GM21447 (cell line): ENCODE results near the gene PRDM16.

ENCODE experiments used
- ATAC-seq: cut with Tn5 transposase; IDR thresholded peaks from one replicate; pipeline ENCODE4 v1.9.1; 2021; ENCODE audit not compliant: unreplicated experiment

Gene PRDM16

DNA sequence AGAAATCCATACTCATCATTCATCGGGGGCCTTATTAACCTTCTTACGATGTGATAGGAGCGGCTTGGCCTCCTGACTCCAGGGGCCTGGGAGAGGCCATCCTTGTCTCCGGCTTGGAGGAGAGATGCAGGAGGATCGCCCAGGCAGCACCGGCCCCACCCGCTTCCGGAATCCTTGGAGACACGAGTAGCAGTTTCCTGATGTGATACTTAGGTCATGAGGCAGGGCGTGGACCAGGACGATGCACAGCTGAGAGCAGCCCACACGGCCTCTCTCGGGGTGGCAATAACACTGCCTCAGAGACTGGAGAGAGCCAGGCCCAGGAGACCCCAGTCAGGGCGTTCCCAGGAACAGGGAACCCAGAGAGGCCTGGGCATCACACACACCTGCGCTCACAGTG lies 221.9 kb downstream of the PRDM16 start:
- no peak for ATAC-seq

DNA sequence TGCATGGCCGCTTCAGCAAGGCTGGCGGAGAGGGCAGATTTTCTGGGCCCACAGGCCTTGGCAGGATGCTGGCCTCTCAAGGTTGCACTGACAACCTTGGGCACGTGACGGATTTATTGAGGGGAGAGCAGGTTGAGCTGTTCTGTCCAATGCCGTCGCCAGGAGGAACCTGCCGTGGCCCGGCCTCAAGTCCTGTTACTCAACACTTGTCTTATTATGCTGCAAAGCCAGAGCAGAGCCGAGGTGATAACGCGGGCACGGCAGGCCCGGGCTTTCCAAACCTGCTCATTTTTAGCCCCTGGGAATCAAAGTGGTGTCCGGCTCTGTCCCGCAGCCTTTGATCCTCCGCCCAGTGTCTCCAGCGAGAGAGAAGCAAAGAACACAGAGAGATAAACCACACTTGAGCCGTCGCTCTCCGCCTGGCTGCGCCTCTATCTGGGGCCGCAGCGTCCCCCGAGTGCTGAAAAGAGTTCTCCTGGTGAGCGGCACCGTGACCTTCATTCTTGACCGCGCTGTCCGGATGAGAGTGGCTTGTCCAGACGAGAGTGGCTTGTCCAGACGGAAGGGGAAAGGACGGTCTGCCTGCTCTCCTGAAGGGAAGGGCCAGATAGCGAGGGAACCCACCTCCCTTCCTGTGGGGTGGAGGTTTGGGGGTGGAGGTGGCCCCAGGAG lies 223.2 kb downstream of the PRDM16 start:
- no peak for ATAC-seq

DNA sequence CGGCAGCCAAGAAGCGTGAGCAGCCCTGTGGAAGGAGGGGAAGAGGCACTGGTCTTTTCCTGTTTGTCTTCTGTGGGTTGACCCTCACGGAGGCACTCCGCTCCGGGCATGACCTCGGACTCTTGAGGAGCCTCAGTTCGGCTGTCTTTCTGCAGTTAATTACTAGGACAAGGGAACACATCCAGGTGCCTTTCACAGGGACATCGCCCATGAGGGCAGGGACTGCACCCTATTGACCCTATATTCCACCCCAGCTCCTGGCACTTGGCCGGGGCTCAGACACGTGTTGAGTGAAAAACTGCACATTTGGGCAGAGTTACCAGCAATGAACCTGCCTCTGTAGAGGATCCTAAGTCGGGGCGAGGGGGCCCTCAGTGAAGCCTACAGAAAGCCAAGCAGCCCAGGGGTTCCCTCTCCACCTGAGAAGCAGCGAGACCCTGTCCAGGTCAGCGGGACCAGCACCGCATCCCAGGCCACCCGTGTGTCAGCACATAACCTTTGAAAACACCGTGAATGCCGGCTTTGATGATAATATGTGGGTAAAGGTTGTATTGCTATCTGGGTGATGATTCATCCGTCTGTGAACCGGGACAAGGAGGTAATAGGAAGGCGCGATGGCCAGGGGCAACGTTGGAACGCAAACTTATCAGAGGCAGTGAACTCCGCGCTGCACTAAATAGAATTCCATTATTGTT lies 224.0 kb downstream of the PRDM16 start:
- no peak for ATAC-seq

DNA sequence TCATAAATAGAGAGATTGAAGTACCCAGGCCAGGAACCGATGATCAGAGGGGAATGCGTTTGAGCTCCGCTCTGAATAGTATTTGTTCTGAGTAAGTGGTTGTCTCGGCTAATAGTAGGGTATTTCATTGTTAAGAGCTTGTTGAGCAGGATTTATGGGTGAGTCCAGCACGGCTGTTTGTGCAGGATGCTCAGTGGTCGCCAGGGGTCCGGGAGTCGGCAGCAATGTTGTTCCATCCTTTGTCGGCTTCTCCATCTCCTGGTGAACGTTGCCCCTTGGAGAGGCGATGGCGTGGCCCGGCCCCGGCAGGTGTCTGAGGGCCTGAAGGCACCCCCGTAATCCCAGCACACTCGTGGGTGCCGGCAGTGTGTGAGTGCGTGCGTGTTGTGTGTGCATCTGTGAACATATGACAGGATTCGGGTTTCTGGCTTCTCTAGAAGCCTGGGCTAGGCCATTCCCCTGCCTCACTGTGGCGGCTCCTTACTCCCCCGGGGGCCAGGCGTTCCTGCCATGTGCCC lies 224.6 kb downstream of the PRDM16 start:
- ATAC-seq, result no peak

DNA sequence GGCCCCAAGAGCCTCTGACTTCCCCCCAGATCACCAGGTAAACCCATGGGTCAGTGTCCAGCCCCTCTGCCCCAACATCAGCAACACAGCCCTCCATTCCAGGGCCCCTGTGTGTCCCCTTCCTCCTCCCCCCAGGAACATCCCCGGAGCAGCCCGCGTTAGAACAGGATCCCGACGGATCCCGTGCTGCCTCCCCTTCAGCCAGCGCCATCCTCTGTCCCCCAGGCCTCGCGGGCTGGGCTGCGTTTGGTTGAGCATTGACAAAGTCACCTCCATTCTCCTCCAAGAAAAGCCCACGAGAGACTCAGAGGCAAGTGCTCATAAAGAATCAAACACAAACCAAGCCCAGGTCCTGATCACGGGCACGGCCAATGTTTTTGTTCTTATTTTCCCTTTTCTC lies 225.4 kb downstream of the PRDM16 start:
- no peak for ATAC-seq

DNA sequence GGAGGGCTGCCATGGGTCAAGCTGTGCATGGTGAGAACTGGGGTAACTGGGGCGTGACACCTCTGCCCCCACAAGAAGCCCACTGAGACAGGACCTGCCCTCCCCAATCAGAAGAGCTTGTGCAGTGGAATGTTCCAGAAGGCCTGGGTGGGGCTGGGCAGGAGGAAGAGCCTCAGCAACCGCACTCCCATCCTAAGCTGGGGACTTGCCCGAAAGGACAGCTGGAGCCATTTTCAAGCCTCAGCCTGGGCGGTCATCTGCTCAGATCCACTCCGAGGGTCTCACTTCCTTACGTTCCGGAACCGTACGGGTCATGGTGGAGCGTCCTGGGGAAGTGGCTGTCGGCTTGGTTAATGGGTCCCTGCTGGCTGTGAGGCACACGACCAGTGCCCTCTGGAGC lies 226.8 kb downstream of the PRDM16 start:
- ATAC-seq, result no peak

DNA sequence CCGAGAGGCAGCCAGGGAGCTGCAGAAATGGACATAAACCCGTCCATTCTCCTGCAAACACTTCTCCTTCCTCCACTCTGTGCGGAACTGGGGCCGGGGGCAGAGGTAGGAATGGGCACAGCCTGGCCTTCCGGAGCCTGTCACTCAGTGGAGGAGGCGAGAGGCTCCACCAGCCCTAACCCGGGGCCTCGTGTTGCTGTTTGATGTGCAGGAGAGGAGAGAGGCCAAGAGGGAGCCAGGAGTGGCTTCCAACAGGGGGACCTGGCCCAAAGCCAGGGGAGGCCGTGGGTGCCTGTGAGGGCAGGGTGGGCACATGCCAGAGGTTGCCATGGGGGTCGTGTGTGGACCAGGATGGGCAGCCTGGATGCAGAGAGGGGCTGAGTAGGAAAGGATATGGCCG lies 227.3 kb downstream of the PRDM16 start:
- no peak for ATAC-seq

DNA sequence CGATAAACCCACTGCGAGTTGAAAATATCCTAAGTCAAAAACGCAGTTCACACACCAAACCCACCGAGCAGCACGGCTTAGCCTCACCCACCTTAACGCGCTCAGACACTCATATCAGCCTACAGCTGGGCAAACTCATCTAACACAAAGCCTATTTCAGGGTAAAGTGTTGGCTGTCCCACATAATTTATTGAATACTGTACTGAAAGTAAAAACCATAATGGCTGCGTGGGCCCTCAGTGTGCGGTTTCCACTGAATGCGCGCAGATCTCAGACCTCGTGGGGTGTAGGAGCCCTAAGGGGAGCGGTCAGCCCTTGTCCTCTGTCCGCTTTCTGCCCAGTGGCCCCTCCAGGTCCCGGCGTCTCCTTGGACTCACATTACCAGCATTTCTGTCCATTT lies 227.8 kb downstream of the PRDM16 start:
- no peak for ATAC-seq

DNA sequence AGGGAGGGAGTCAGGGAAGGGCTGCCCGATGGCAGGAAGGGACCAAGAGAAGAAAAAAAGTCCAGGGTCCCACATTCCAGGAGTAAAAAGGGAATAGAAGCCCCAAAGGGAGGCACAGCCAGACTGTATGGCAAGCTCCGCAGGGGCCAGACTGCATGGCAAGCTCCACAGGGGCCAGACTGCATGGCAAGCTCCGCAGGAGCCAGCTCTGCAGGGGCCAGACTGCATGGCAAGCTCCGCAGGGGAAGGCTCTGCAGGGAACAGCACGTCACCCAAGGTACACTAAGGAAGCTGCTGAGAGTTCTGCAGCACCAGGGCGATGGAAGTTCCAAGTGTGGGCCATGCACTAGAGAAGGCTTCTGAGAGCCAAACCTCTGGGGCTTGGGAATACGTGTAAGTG lies 228.8 kb downstream of the PRDM16 start:
- no peak for ATAC-seq

DNA sequence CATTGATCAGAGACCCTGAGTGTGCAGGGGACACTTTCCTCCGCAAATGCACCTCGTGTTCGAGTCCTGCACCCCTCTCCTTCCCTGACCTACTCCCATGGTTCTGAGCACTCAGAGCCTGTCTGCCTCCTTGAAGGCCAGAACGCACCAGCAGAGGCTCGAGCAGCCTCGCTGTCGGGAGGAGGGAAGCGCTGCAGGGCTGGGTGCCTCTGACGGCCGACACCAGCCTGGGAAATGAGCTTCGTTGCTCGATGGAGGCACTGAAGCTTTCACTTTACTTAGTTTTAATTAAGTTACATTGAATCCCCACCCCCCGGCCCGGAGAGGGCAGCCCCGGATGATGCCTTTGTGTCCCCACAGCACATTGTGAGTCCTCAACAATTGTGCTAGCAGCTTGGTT lies 229.2 kb downstream of the PRDM16 start:
- no peak for ATAC-seq

DNA sequence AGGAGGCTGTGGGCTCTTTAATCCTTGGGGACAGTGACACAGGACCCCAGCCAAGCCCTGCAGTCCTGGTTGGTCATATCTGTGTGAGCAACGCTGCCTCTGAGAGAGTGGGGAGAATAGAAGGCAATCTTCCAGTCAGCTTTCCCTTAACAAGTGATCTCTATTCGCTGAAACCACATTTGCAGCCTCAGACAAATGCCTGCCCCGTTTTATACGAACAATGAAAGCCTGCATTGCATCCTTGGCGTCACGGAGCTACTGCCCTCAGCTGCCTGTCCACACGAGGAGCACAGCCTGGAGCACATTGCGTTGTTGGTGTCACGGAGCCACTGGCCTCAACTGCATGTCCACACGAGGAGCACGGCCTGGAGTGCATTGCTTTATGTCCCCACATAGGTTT lies 235.2 kb downstream of the PRDM16 start:
- ATAC-seq, result no peak

DNA sequence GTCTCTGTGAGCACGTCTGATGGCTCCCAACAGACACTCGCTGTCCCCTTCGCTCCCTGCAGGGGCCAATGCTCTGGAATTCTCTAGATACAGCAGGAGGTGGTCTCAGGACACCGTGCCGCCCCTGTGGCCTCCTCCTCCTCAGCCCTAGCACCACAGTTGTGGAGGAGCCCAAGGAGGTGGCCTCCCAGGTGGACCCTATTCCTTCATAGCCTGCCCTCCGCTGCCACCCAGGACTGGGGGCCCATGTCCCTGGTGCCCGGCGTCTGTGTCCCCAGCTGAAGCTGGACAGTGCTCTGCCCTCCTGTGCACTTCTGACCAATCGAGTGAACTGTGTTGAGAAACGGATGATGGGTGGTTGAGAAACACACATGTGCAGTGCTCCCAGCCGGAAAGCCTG lies 235.7 kb downstream of the PRDM16 start:
- ATAC-seq, result no peak

DNA sequence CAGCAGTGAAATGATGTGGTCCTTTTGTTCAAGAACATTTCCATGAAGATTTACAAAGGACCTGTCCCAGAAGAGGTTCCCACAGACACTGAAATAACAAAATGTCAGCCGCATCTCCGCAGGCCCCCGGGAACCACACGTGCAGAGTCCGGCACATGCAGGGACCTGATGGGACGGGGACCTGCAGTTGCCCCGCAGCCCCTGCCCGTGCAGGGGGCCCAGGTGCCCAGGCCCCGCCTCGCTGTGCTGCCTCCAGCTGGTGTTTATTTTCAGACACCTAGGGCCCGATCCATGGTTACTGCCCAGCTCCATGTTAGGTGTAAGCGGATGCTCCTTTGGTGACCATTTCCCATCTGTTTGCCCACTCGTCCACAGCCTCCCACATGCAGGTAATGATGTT lies 236.2 kb downstream of the PRDM16 start:
- no peak for ATAC-seq

DNA sequence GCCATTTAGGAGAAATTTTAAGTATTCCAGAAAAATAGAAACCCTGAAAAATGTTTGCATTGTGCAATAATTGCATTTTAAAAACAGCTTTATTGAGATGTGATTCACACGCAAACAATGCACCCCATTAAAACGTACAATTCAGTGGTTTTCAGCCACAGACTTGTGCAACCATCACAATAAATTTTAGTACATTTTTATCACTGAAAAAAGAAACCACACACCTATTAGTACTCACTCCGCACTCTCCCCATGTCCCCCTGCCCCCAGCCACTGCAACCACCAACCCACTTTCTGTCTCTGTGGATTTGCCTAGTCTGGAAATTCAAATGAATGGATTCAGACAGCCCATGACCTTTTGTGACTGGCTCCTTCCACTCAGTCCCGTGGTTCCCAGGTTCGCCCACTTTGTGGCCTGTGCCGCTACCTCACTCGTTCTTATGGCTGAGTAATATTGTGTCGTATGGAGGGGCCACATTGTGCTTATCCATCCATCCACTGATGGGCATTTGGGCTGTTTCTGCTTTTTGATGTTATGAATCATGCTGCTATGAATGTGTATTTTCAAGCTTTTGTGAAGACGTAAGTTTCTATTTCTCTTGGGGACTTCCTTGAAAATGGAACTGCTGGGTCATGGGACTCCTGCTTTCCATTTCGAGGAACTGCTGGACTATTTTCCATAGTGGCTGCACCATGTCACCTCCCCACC lies 237.7 kb downstream of the PRDM16 start:
- ATAC-seq, result no peak

DNA sequence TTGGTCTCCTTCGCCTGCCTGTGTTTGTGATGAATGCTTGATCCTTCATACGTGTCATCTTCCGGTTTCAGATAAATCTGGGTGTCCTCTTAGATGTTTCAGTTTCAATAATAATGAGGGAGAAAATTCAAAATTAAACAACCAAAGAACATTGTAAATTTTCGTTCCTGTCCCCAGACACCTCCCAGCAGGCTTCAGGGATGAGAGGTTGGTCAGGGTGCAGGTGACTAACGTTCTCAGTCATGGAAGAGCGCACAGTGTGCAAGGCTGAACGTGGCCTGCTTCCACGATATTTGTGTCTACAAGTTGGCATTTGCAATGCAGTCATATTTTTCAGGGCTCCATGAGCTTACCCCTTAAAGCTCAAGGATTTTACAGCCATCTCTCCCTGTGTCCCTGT lies 238.4 kb downstream of the PRDM16 start:
- ATAC-seq, result no peak

DNA sequence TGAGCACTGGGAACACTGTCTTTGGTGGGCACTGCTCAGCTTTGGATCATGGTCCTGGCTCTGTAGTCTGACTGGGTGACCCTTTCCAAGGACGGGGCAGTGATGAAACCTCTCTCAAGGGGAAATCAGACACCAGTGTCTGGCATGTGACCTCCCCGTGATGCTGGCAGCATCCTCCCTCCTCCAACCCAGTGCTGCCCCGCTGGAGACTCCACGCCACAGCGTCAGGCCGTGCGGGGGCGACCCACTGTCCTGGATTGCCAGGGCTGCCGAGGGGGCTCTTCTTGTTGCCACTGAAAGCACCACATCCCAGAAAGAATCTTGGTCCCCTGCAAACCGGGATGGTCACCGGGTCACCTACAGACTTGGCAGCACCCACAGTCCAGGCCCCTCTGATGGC lies 239.1 kb downstream of the PRDM16 start:
- ATAC-seq, result no peak

DNA sequence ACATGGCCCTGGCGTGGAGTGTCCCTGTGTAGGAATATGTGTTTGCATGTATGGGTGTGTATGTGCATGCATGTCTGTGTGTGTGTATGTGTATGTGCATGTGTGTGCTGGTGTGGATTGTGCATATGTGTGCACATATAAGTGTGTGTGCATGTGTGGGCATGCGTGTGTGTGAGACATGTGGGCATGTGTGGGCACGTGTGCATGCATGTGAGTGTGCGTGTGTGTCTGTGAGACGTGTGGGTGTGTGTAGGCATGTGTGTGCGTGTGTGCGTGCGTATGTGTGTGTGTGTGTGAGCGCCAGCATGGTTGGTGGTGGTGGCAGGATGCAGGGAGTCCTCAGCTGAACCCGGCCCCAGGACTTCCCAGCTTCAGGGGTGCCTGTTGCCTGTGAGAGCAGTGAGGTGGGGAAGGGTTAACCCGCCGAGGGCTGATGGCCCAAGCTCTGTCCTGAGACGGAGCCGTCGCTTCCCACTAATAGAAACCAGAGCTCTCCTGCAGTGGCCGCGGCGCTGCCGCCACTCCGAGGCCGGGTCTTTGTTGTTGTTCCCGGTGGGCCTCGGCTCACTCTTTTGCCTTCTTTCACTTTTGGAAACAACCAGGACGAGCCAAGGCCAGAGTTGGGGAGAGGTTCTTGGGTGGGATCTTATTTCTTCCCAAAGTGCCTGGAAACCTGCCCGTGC lies 241.9 kb downstream of the PRDM16 start:
- ATAC-seq, result no peak

DNA sequence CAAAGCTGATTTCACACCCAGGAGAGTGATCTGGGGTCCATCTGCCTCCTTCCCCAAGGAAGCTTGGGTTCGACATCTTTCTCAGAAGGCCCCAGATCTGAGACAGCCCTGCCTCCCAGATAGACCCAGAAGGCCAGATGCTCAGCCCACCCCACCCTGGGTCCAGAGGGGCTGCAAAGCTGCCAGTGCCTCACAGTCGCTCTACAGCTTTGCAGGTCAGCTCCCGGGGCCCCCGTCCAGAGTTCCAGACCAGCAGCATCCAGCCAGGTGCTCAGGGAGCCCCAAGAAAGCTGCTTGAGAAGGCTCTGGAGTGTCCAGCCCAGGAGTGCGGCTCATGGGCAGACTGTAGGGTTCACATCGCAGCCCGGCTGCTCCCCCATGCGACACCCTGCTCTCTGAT lies 242.7 kb downstream of the PRDM16 start:
- ATAC-seq, result no peak

DNA sequence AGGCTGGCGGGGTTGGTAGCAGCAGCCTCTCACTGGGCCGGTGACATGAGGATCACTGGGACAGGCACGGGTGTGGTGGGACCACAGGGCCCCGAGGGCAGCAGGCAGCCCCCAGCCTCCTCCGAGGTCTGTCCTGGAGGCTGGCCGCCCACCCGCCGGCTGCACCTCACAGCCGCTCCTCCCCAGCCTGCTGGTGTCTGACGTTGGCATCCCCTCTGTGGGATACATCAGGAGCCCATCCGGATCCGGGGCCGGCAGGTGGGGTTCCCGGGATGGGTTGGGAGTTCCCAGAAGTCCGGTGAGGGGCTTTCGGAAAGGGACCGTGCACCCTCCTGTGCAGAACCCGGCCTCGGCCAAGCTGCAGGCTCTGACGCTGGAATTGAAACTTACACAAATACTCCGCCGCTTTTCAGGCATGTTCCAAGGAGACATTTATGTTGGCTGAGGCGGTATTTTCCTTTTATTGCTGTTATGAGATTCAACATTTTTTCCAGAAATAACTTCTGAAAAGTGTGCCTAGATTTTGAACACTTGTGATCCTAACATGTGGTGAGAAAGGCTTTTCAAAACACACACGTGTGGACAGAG lies 243.4 kb downstream of the PRDM16 start:
- no peak for ATAC-seq

DNA sequence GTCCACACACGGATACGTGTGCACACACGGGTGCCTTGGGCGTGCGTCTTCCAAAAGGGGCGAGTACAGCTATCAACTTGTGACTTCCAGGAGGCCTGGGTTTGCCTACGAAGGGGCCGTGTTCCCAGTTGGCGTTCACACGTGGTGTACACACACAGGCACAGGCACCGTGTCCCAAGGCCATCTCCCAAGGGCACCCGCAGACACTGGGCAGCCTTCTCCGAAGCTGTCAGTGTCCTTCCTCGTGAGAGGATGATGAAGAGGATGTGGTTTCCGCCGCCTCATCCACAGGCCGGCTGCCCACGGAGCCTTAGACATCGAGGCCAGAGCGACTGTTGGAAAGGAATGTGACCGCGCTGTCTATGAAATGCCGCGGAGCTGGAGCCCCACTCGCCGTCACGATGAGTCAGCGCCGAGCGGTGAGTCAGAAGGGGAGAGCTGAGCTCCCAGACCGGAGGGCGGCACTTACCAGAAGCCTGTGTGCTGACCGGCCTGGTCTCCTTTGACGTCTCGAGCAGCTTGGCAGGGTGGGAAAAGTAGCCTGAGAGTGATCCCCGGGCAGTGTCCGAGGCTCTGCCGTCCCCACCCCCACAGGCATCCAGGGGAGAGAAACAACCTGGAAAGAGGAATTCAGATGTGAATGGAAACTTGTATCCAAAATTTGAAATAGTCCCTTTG lies 244.0 kb downstream of the PRDM16 start:
- ATAC-seq, result no peak

DNA sequence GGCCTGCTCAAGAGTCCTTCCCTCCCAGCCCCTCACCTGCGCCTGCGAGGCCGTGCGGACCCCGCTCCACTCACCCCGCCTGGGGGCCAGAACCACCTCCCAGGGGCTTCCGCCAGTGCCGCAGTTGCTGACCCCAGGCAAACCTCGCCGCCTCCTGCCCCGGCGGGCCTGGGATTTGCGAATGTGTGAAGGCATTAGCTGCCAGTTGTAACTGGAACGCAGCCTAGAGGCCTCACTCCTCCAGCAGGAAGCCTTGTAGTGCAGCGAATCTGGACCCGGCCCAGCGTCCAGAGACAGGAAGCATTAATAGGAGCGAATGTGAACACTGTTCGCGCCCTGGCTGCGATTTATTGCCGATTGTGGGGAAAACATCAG lies 244.6 kb downstream of the PRDM16 start:
- ATAC-seq, result no peak
